GM12874 (cell line): ENCODE measurements around the gene E2F3.

Source experiments
- TF ChIP-seq, protein P1 (sequence below): IDR thresholded peaks from 2 replicates; pipeline ENCODE4 v1.5.1; 2011; ENCODE audit warnings: low read depth, mild to moderate bottlenecking, control low read depth, low read length, moderate library complexity; ENCODE audit not compliant: insufficient read depth

E2F3 gene

DNA sequence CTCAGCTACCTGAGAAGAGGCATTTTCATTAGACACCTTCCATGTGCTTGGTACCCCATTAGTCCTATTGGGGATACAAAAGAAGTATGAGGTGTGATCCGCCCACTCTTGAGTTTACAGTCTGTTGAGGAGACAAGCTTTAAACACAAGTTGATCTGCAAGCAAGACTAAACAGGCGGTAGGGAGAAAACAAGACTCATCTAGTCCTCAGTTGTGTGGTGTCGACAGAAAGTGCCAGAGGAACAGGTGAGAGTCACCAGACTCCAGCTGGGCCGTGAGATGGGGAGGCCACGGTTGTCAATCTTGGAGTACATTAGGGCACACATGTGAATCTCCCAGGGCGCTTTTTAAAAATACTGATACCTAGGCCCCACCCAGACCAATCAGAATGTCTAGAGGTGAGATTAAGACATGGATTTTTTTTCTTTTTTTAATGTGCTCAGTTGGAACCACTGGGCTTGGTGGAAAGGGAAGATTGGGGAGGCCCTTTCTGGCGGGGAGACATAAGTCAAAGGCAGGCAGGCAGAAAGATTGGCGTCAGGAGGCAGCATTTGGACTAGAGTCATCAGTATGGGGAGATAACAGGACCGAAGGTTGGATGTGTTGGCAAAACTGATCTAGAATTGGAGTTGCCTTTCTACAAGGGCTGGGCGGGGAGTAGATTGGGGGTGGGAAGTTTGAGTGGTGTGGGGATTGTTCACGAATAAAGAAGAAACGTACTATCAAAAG lies 10.4 kb downstream of the E2F3 start:
- TF ChIP-seq, protein P1, sequence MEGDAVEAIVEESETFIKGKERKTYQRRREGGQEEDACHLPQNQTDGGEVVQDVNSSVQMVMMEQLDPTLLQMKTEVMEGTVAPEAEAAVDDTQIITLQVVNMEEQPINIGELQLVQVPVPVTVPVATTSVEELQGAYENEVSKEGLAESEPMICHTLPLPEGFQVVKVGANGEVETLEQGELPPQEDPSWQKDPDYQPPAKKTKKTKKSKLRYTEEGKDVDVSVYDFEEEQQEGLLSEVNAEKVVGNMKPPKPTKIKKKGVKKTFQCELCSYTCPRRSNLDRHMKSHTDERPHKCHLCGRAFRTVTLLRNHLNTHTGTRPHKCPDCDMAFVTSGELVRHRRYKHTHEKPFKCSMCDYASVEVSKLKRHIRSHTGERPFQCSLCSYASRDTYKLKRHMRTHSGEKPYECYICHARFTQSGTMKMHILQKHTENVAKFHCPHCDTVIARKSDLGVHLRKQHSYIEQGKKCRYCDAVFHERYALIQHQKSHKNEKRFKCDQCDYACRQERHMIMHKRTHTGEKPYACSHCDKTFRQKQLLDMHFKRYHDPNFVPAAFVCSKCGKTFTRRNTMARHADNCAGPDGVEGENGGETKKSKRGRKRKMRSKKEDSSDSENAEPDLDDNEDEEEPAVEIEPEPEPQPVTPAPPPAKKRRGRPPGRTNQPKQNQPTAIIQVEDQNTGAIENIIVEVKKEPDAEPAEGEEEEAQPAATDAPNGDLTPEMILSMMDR: no peak

DNA sequence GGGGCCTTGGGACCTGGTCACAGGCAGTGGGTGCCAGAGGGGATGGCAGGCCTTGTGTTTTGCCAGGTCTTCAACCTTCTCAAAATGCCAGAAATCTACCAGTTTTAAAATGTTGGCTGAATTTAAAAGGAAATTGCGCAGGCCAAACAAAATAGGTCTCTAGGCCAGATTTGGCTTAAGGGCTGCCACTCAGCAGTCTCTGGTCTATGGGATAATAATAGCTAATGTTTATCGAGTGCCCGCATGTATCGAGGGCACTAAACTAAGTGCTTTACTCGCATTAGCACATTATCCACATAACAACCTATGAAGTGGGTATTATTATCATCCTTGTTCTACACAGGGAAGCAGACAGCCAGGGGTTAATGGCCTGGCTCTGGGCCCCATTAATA lies 11.0 kb downstream of the E2F3 start:
- TF ChIP-seq, protein P1: no peak

DNA sequence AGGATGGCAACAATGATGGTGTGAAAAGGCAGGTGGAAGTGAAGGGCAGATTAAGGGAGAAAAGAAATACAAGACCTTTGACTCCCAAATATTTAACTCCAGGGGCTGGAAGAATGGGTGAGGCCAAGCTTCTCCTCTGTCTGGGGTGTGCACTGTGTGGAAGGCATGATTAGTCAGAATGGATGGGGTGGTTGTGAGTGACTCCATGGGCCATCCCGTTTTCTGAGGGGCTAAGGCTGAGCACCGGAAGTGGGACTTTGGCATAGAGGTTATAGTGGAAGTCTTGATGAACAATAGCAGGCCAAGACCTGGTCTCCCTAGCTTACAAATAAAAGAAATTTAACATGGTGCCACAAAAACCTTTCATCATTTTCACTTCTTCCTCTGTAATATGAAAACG lies 12.1 kb downstream of the E2F3 start:
- TF ChIP-seq, protein P1: no peak

DNA sequence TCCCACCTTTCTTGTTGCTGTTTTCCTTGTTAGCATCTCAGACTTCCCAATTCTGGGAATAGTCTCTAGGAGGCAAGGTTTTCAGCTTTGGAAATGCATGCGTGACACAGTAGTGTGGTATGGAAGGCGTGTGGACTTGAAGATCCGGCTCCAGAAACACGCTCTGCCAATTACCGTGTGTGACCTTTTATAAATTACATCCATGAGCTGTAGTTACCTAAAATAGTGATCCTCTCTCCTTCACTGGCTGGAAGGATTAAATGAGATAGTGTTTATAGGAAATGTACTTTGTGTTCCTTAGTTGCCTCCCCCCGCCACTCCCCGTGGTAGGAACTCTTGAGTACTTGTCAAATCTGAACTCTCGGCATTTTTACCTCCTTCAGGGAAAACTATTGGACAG lies 13.0 kb downstream of the E2F3 start:
- TF ChIP-seq, protein P1: no peak

DNA sequence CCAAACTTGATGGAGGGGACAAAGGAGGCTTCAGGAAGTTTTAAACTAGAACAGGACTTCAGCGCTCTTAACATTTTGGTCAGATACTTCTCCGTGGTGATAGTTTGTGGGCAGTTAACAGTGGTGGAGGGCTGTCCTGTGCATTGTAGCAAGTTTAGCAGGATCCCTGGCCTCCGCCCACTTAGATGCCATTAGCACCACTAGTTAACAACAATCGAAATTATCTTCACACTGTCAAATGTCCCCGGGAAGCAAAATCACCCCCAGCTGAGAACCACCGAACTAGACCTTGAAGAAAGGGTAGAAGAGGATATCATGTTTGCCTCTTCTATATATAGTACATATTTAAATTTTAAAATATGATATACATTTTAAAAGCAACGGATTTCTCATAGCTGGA lies 13.6 kb downstream of the E2F3 start:
- TF ChIP-seq, protein P1: no peak

DNA sequence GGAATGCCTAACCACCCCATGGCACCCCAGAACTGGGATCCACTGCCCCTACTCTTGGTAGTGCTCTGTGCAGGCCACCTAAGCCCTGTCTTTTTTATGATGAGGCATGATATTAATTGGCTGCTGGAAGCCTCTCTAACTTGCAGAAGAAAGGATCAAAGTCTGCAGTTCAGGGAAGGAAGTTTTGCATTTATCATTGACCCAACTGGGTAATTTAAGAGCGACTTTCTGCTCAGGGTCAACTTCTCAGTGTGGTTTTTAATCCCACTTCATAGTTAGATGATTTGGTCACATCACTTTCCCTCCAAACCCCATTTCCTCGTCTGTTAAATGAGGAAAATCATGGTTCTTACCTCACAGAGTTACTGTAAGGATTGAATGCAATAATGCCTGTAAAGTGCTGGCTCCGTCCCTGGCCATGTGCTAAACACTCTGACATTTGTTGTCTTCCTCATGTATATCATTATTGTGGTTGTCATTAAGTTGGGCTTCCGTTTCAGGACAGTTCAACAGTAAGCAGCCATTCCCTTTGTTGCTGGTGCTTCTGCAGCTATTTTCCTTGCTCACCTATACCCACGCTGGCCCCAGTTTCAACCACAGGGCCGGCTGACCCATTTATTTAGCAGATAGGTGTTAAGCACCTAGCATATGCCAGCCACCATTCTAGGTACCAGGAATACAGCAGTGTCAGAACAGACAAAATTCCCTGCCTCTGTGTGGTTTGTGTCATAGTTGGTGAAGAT lies 14.2 kb downstream of the E2F3 start:
- TF ChIP-seq, protein P1: no peak

DNA sequence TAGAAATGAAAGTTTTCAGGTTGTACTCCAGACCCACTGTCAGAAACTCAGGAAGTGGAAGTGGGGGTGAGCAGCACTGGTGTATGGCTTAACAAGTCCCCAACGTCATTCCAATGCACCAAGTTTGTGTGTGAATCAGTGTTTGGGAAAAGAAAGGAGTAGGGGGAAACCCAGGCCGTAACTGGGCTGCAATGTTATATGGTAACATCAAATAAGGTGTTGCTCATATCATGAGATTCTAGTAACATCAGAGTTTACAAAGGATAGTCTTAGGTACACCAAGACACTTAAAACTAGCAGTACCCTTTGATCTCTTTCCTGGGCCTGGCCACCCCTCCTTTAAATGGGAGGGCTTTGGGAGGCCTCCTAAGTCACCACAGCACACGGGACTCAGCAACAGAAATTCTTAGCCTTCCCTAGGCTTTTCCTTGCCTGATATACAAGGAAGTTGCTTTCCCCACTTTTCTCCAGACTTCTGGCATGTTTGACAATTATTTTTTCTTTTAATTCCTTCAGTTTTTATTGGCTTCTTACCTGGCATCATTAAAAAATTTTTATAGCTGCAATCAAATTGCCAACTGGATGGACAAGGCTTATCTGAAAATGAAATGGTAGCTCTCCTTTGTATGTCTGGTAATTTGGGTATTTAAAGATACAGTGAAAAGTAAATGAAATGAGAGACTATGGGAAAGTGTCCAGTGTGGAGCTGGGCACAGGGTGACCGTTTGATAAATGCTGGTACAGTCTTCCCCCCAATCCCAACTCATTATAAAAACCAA lies 15.1 kb downstream of the E2F3 start:
- TF ChIP-seq, protein P1: no peak
